ENCODE results near the gene TUB. TPM values are rescaled to one million over a fixed set of nuclear protein-coding genes. Genes with fewer than 3 reads are reported as not detected.

Gene TUB
- total and polyA plus RNA-seq, 2 donors (not counting 1 experiment from before 2014, with no cell fraction given): 9.6 to 10.4 TPM

GRCh38 chr11:8061555-8062428, 19.2 kb upstream of the TUB start:
- no peak overlapping the region for H3K27ac ChIP-seq (ENCODE audit: insufficient read depth, low read length)
- no peaks in the 10 kb centered on the region for H3K27me3 ChIP-seq (ENCODE audit: control insufficient read depth, insufficient read depth, low read length)
- H3K9ac ChIP-seq (ENCODE audit: insufficient read depth, low read length): no peak overlapping the region

GRCh38 chr11:8062781-8063257, 18.2 kb upstream of the TUB start:
- no peaks in the 10 kb centered on the region for H3K36me3 ChIP-seq (ENCODE audit: control insufficient read depth, insufficient read depth, low read length)
- peaks cover 13% of the 10 kb centered on the region for H3K4me1 ChIP-seq (ENCODE audit: control insufficient read depth, extremely low read depth, insufficient read depth, low read length)
- H3K9me3 ChIP-seq (ENCODE audit: control insufficient read depth, insufficient read depth, low read depth, low read length): no peaks in the 10 kb centered on the region
- no peak for TF ChIP-seq CTCF (conservative IDR thresholded peaks at IDR 0.05 in 1 of 2, IDR thresholded peaks at IDR 0.05 in 1 of 2; ENCODE audit: low read depth in 1 of 2, low read length in 2 of 2)
- no peak for TF ChIP-seq EZH2 (IDR thresholded peaks at IDR 0.05; ENCODE audit: low read length, missing control alignments)
- no peak for DNase-seq (ENCODE audit: low read depth in 2 of 2)
- H3K27me3 ChIP-seq (ENCODE audit: control insufficient read depth, insufficient read depth, low read length): no peaks in the 10 kb centered on the region
- no peak overlapping the region for H2AFZ ChIP-seq (ENCODE audit: low read length)
- H4K20me1 ChIP-seq (ENCODE audit: control insufficient read depth, extremely low read depth, insufficient read depth, low read length): no peaks in the 10 kb centered on the region
- H3K4me3 ChIP-seq (replicated peaks in 1 of 4; ENCODE audit: control extremely low read depth in 1 of 4, insufficient read depth in 1 of 4, low read depth in 3 of 4, low read length in 4 of 4): no peak overlapping the region
- no peaks in the 10 kb centered on the region for H3K79me2 ChIP-seq (ENCODE audit: control insufficient read depth, insufficient read depth, low read length)
- no peak overlapping the region for H3K27ac ChIP-seq (ENCODE audit: insufficient read depth, low read length)
- H3K9ac ChIP-seq (ENCODE audit: insufficient read depth, low read length): no peak overlapping the region
- H3K4me2 ChIP-seq (ENCODE audit: extremely low read depth, insufficient read depth, low read length): peak overlapping the region; percentile 11

More at GRCh38 chr11:8061555-8062428, 19.2 kb upstream of the TUB start:
- no peak for TF ChIP-seq CTCF (conservative IDR thresholded peaks at IDR 0.05 in 1 of 2, IDR thresholded peaks at IDR 0.05 in 1 of 2; ENCODE audit: low read depth in 1 of 2, low read length in 2 of 2)
- TF ChIP-seq EZH2 (IDR thresholded peaks at IDR 0.05; ENCODE audit: low read length, missing control alignments): no peak
- no peak overlapping the region for H3K4me2 ChIP-seq (ENCODE audit: extremely low read depth, insufficient read depth, low read length)
- H3K36me3 ChIP-seq (ENCODE audit: control insufficient read depth, insufficient read depth, low read length): no peaks in the 10 kb centered on the region
- H3K4me1 ChIP-seq (ENCODE audit: control insufficient read depth, extremely low read depth, insufficient read depth, low read length): peaks cover 13% of the 10 kb centered on the region
- H4K20me1 ChIP-seq (ENCODE audit: control insufficient read depth, extremely low read depth, insufficient read depth, low read length): no peaks in the 10 kb centered on the region
- H2AFZ ChIP-seq (ENCODE audit: low read length): no peak overlapping the region
- DNase-seq (ENCODE audit: low read depth in 2 of 2): no peak
- no peaks in the 10 kb centered on the region for H3K9me3 ChIP-seq (ENCODE audit: control insufficient read depth, insufficient read depth, low read depth, low read length)
- H3K79me2 ChIP-seq (ENCODE audit: control insufficient read depth, insufficient read depth, low read length): no peaks in the 10 kb centered on the region
- H3K4me3 ChIP-seq (replicated peaks in 1 of 4; ENCODE audit: control extremely low read depth in 1 of 4, insufficient read depth in 1 of 4, low read depth in 3 of 4, low read length in 4 of 4): no peak overlapping the region

- Histone ChIP-seq H4K20me1 (ENCODE audit: control insufficient read depth, extremely low read depth, insufficient read depth, low read length) (no peaks in the 10 kb centered on the region), H3K36me3 (ENCODE audit: control insufficient read depth, insufficient read depth, low read length) (no peaks in the 10 kb centered on the region), H3K9ac (ENCODE audit: insufficient read depth, low read length) (no peak overlapping the region), H2AFZ (ENCODE audit: low read length) (no peak overlapping the region), H3K79me2 (ENCODE audit: control insufficient read depth, insufficient read depth, low read length) (no peaks in the 10 kb centered on the region), H3K4me1 (ENCODE audit: control insufficient read depth, extremely low read depth, insufficient read depth, low read length) (peaks cover 14% of the 10 kb centered on the region), H3K9me3 (ENCODE audit: control insufficient read depth, insufficient read depth, low read depth, low read length) (no peaks in the 10 kb centered on the region), H3K27me3 (ENCODE audit: control insufficient read depth, insufficient read depth, low read length) (no peaks in the 10 kb centered on the region), H3K27ac (ENCODE audit: insufficient read depth, low read length) (no peak overlapping the region), H3K4me3 (replicated peaks in 1 of 4; ENCODE audit: control extremely low read depth in 1 of 4, insufficient read depth in 1 of 4, low read depth in 3 of 4, low read length in 4 of 4) (peak overlapping the region in 1 of 4 experiments; percentile 22), H3K4me2 (ENCODE audit: extremely low read depth, insufficient read depth, low read length) (peak overlapping the region; percentile 11)
- TF ChIP-seq CTCF (conservative IDR thresholded peaks at IDR 0.05 in 1 of 2, IDR thresholded peaks at IDR 0.05 in 1 of 2; ENCODE audit: low read depth in 1 of 2, low read length in 2 of 2) (no peak), EZH2 (IDR thresholded peaks at IDR 0.05; ENCODE audit: low read length, missing control alignments) (no peak)
- peak; percentile 22 to 85 for DNase-seq (ENCODE audit: low read depth in 2 of 2)
These were observed 17.7 kb upstream of the TUB start for GRCh38 chr11:8063324-8063723.

All from fibroblast of lung (primary cell).